Suprapubic skin (tissue), 3 donors: Measurements from ENCODE around the gene KDM4E.

Source experiments
- EP300 ChIP-seq: sonication (generic); formaldehyde crosslinking; IDR thresholded peaks from one replicate; pipeline ENCODE4 v1.6.1; 2017; ENCODE audit warnings: antibody characterized with exemption
- POLR2A ChIP-seq, 2 donors: fragments of 450-650 bp; IDR thresholded peaks; one replicate each; pipeline ENCODE4 v1.6.1; 2017; ENCODE audit warnings: antibody characterized with exemption in 2 of 2, mild to moderate bottlenecking in 2 of 2, moderate library complexity in 2 of 2
- TF ChIP-seq, protein P1 (sequence below), 2 donors: fragments of 200-600 bp in 1 of 2; fragments of 450-650 bp in 1 of 2; sonication (generic) in 1 of 2; IDR thresholded peaks; one replicate each; pipeline ENCODE4 v1.5.1; 2016 to 2019; ENCODE audit warnings: antibody characterized with exemption in 2 of 2, mild to moderate bottlenecking in 1 of 2, moderate library complexity in 1 of 2

DNA sequence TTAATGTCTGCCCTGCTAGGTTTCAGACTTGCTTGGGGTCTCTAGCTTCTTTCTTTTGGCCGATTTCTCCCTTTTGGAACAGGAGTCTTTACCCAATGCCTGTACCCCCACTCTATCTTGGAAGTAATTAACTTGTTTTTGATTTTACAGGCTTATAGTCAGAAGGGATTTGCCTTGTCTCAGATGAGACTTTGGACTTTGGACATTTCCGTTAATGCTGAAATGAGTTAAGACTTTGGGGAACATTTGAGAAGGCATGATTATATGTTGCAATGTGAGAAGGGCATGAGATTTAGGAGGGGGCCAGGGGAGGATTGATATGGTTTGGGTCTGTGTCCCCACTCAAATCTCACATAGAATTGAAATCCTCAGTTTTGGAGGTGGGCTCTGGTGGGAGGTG lies 29.3 kb downstream of the KDM4E start:
- TF ChIP-seq, protein P1, sequence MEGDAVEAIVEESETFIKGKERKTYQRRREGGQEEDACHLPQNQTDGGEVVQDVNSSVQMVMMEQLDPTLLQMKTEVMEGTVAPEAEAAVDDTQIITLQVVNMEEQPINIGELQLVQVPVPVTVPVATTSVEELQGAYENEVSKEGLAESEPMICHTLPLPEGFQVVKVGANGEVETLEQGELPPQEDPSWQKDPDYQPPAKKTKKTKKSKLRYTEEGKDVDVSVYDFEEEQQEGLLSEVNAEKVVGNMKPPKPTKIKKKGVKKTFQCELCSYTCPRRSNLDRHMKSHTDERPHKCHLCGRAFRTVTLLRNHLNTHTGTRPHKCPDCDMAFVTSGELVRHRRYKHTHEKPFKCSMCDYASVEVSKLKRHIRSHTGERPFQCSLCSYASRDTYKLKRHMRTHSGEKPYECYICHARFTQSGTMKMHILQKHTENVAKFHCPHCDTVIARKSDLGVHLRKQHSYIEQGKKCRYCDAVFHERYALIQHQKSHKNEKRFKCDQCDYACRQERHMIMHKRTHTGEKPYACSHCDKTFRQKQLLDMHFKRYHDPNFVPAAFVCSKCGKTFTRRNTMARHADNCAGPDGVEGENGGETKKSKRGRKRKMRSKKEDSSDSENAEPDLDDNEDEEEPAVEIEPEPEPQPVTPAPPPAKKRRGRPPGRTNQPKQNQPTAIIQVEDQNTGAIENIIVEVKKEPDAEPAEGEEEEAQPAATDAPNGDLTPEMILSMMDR (IDR thresholded peaks at IDR 0.05): no peak
- no peak for TF ChIP-seq POLR2A (IDR thresholded peaks at IDR 0.05)
- TF ChIP-seq EP300: no peak
